ENCODE results near the gene CREBBP.

- no peak for TF ChIP-seq CTCF (IDR thresholded peaks at IDR 0.05)
- TF ChIP-seq POLR2A (IDR thresholded peaks at IDR 0.05) = no peak
These were observed 97.9 kb downstream of the CREBBP start for GRCh38 chr16:3782566-3782965.
